ENCODE results near the gene SLC39A10. TPM values are rescaled to one million over a fixed set of nuclear protein-coding genes. Genes with fewer than 3 reads are reported as not detected.

SLC39A10 gene
- total and polyA plus RNA-seq, 9 of the 15 experiments (the other 6 are each of a cell fraction or from before 2014, with no cell fraction given) = 12.5 to 40.1 (median 23.1) TPM

- TF ChIP-seq, protein P1, sequence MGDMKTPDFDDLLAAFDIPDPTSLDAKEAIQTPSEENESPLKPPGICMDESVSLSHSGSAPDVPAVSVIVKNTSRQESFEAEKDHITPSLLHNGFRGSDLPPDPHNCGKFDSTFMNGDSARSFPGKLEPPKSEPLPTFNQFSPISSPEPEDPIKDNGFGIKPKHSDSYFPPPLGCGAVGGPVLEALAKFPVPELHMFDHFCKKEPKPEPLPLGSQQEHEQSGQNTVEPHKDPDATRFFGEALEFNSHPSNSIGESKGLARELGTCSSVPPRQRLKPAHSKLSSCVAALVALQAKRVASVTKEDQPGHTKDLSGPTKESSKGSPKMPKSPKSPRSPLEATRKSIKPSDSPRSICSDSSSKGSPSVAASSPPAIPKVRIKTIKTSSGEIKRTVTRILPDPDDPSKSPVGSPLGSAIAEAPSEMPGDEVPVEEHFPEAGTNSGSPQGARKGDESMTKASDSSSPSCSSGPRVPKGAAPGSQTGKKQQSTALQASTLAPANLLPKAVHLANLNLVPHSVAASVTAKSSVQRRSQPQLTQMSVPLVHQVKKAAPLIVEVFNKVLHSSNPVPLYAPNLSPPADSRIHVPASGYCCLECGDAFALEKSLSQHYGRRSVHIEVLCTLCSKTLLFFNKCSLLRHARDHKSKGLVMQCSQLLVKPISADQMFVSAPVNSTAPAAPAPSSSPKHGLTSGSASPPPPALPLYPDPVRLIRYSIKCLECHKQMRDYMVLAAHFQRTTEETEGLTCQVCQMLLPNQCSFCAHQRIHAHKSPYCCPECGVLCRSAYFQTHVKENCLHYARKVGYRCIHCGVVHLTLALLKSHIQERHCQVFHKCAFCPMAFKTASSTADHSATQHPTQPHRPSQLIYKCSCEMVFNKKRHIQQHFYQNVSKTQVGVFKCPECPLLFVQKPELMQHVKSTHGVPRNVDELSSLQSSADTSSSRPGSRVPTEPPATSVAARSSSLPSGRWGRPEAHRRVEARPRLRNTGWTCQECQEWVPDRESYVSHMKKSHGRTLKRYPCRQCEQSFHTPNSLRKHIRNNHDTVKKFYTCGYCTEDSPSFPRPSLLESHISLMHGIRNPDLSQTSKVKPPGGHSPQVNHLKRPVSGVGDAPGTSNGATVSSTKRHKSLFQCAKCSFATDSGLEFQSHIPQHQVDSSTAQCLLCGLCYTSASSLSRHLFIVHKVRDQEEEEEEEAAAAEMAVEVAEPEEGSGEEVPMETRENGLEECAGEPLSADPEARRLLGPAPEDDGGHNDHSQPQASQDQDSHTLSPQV (IDR thresholded peaks at IDR 0.05) = no peak
- no peak for TF ChIP-seq HDAC6 (IDR thresholded peaks at IDR 0.05; ENCODE audit: low read depth, low read length)
- TF ChIP-seq NR2F6 (CRISPR knock-in tag; IDR thresholded peaks at IDR 0.05) = no peak
- no peak; the same call in 1 of the 2 replicates for TF ChIP-seq ATF7 (IDR thresholded peaks at IDR 0.05)
- TF ChIP-seq ZNF407 (IDR thresholded peaks at IDR 0.05; ENCODE audit: low read depth) = no peak
- TF ChIP-seq MEIS2 (IDR thresholded peaks at IDR 0.05; ENCODE audit: partially characterized antibody) = no peak
- no peak for TF ChIP-seq ZNF655 (CRISPR knock-in tag; IDR thresholded peaks at IDR 0.05)
- TF ChIP-seq CREM (IDR thresholded peaks at IDR 0.05; ENCODE audit: low read depth) = 0 out of 2 replicates have a peak, but pooled peaks have one; percentile 17
- no peak for TF ChIP-seq OTX1 (CRISPR knock-in tag; IDR thresholded peaks at IDR 0.05)
- TF ChIP-seq ZNF121 (CRISPR knock-in tag; conservative IDR thresholded peaks at IDR 0.05) = no peak
- TF ChIP-seq ZNF780A (CRISPR knock-in tag; IDR thresholded peaks at IDR 0.05) = no peak
- peak; percentile 70 for TF ChIP-seq MYBL2 (IDR thresholded peaks at IDR 0.05; ENCODE audit: low read depth)
- no peak for TF ChIP-seq MYBL2 (CRISPR knock-in tag; IDR thresholded peaks at IDR 0.05; ENCODE audit: borderline replicate concordance)
- no peak for TF ChIP-seq ZNF639 (CRISPR knock-in tag; conservative IDR thresholded peaks at IDR 0.05 in 1 of 2, IDR thresholded peaks at IDR 0.05 in 1 of 2)
These were observed 2.1 kb downstream of the SLC39A10 start (continued) for GRCh38 chr2:195659114-195659513.

All from K562 (cell line).